Measurements from ENCODE around the gene MAP2K1. TPM values are rescaled to one million over a fixed set of nuclear protein-coding genes. Genes with fewer than 3 reads are reported as not detected.
A peak's percentile ranks its signal among the peaks of the same experiment; 100 is the strongest.

Gene MAP2K1
- total and polyA plus RNA-seq, 9 of the 15 experiments (the other 6 are each of a cell fraction or from before 2014, with no cell fraction given), result 7.5 to 58.3 (median 30.0) TPM

DNA sequence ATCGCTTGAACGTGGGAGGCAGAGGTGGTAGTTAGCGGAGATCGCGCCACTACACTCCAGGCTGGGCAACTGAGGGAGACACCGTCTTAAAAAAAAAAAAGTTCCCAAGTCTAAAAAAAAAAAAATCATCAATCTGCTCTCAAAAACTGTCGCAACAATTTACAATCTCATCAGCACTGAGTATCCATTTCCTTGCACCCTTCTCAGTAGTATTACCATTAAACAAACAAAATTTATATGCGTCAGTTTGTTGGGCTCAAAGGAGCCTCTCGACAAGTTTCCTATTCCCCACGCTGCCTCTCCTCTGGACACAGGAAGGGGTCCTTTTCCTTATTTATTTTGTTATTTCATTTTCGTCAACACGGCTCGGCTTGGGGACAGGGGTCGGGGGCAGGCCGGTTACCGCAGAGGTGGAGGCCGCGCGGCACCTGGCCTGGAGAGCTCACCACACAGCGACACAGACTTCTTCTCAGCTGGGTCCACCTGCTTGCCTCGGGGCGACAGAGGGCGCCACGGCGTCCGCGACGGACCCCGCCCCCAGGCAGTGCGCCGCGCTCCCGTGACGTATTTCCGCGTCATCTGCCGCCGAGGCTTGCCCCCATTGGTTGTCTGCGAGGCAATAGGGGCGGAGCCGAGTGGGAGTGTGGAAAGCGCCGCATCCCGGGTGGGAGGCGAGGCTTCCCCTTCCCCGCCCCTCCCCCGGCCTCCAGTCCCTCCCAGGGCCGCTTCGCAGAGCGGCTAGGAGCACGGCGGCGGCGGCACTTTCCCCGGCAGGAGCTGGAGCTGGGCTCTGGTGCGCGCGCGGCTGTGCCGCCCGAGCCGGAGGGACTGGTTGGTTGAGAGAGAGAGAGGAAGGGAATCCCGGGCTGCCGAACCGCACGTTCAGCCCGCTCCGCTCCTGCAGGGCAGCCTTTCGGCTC lies at the start of gene MAP2K1 (continued):
- TF ChIP-seq, protein P1, sequence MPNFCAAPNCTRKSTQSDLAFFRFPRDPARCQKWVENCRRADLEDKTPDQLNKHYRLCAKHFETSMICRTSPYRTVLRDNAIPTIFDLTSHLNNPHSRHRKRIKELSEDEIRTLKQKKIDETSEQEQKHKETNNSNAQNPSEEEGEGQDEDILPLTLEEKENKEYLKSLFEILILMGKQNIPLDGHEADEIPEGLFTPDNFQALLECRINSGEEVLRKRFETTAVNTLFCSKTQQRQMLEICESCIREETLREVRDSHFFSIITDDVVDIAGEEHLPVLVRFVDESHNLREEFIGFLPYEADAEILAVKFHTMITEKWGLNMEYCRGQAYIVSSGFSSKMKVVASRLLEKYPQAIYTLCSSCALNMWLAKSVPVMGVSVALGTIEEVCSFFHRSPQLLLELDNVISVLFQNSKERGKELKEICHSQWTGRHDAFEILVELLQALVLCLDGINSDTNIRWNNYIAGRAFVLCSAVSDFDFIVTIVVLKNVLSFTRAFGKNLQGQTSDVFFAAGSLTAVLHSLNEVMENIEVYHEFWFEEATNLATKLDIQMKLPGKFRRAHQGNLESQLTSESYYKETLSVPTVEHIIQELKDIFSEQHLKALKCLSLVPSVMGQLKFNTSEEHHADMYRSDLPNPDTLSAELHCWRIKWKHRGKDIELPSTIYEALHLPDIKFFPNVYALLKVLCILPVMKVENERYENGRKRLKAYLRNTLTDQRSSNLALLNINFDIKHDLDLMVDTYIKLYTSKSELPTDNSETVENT (CRISPR knock-in tag; IDR thresholded peaks at IDR 0.05), result 0 out of 2 replicates have a peak, but pooled peaks have one; percentile 24
- TF ChIP-seq RBBP5 (IDR thresholded peaks at IDR 0.05; ENCODE audit: borderline replicate concordance, insufficient read depth, low read length, poor library complexity, severe bottlenecking) (peak; percentile 88), ZNF766 (CRISPR knock-in tag; conservative IDR thresholded peaks at IDR 0.05) (peak; percentile 42; the same call in 1 of the 2 replicates), TAF9B (IDR thresholded peaks at IDR 0.05; ENCODE audit: partially characterized antibody) (peak; percentile 88), BRCA1 (IDR thresholded peaks at IDR 0.05) (no peak), BRCA1 (CRISPR knock-in tag; IDR thresholded peaks at IDR 0.05) (no peak), PHF8 (IDR thresholded peaks at IDR 0.05; ENCODE audit: borderline replicate concordance, low read length) (peak; percentile 84; the same call in 1 of the 2 replicates), ZFP1 (CRISPR knock-in tag; IDR thresholded peaks at IDR 0.05) (no peak)
- TF ChIP-seq, protein P2, sequence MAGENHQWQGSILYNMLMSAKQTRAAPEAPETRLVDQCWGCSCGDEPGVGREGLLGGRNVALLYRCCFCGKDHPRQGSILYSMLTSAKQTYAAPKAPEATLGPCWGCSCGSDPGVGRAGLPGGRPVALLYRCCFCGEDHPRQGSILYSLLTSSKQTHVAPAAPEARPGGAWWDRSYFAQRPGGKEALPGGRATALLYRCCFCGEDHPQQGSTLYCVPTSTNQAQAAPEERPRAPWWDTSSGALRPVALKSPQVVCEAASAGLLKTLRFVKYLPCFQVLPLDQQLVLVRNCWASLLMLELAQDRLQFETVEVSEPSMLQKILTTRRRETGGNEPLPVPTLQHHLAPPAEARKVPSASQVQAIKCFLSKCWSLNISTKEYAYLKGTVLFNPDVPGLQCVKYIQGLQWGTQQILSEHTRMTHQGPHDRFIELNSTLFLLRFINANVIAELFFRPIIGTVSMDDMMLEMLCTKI (IDR thresholded peaks at IDR 0.05; ENCODE audit: partially characterized antibody), result no peak
- TF ChIP-seq, protein P3, sequence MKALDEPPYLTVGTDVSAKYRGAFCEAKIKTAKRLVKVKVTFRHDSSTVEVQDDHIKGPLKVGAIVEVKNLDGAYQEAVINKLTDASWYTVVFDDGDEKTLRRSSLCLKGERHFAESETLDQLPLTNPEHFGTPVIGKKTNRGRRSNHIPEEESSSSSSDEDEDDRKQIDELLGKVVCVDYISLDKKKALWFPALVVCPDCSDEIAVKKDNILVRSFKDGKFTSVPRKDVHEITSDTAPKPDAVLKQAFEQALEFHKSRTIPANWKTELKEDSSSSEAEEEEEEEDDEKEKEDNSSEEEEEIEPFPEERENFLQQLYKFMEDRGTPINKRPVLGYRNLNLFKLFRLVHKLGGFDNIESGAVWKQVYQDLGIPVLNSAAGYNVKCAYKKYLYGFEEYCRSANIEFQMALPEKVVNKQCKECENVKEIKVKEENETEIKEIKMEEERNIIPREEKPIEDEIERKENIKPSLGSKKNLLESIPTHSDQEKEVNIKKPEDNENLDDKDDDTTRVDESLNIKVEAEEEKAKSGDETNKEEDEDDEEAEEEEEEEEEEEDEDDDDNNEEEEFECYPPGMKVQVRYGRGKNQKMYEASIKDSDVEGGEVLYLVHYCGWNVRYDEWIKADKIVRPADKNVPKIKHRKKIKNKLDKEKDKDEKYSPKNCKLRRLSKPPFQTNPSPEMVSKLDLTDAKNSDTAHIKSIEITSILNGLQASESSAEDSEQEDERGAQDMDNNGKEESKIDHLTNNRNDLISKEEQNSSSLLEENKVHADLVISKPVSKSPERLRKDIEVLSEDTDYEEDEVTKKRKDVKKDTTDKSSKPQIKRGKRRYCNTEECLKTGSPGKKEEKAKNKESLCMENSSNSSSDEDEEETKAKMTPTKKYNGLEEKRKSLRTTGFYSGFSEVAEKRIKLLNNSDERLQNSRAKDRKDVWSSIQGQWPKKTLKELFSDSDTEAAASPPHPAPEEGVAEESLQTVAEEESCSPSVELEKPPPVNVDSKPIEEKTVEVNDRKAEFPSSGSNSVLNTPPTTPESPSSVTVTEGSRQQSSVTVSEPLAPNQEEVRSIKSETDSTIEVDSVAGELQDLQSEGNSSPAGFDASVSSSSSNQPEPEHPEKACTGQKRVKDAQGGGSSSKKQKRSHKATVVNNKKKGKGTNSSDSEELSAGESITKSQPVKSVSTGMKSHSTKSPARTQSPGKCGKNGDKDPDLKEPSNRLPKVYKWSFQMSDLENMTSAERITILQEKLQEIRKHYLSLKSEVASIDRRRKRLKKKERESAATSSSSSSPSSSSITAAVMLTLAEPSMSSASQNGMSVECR (CRISPR knock-in tag; IDR thresholded peaks at IDR 0.05), result peak; percentile 91
- TF ChIP-seq, protein P4, sequence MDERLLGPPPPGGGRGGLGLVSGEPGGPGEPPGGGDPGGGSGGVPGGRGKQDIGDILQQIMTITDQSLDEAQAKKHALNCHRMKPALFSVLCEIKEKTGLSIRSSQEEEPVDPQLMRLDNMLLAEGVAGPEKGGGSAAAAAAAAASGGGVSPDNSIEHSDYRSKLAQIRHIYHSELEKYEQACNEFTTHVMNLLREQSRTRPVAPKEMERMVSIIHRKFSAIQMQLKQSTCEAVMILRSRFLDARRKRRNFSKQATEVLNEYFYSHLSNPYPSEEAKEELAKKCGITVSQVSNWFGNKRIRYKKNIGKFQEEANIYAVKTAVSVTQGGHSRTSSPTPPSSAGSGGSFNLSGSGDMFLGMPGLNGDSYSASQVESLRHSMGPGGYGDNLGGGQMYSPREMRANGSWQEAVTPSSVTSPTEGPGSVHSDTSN (CRISPR knock-in tag; IDR thresholded peaks at IDR 0.05; ENCODE audit: low read depth), result no peak
- TF ChIP-seq, protein P4 (tag; conservative IDR thresholded peaks at IDR 0.05; ENCODE audit: low read depth), result peak; percentile 42; the same call in 1 of the 2 replicates
